ENCODE data around the gene RPUSD1. TPM values are rescaled to one million over a fixed set of nuclear protein-coding genes. Genes with fewer than 3 reads are reported as not detected.
A peak's percentile ranks its signal among the peaks of the same experiment; 100 is the strongest.
"Not testable (repeated sequence)": the region's sequence is repeated elsewhere in the genome, so short reads cannot be mapped to it uniquely, and the experiment has no call there.

RPUSD1 gene
- total RNA-seq, 1 experiment from 2014 or later = 53.3 TPM

GRCh38 chr16:743794-744500, 44.2 kb downstream of the RPUSD1 start:
- Histone ChIP-seq H3K27me3 (ENCODE audit: insufficient read depth, low read depth) (no peaks in the 10 kb centered on the region), H3K79me2 (ENCODE audit: low read depth) (peaks cover 11% of the 10 kb centered on the region; the same call in 1 of the 2 replicates), H3K9me3 (ENCODE audit: insufficient read depth, low read depth) (no peaks in the 10 kb centered on the region), H3K4me2 (no peak overlapping the region), H3K36me3 (ENCODE audit: low read depth) (no peaks in the 10 kb centered on the region), H2AFZ (no peak overlapping the region), H3F3A (ENCODE audit: insufficient read depth, low read depth) (peaks cover 5% of the 10 kb centered on the region; the same call in 1 of the 2 replicates), H3K27ac (no peak overlapping the region), H3K4me1 (replicated peaks; ENCODE audit: insufficient read depth) (no peaks in the 10 kb centered on the region; the same call in 1 of the 2 replicates), H4K20me1 (ENCODE audit: insufficient read depth) (no peaks in the 10 kb centered on the region), H3K9me2 (ENCODE audit: insufficient read depth) (no peaks in the 10 kb centered on the region), H3K4me3 (no peak overlapping the region)
- 0 out of 2 replicates have a peak, but pooled peaks have one; percentile 25 for TF ChIP-seq CTCF (conservative IDR thresholded peaks at IDR 0.05)
- TF ChIP-seq EZH2 (IDR thresholded peaks at IDR 0.05; ENCODE audit: low read depth) = no peak
- ChIA-PET CTCF (no interaction called here), POLR2A (ENCODE audit: unreplicated experiment) (interaction anchor here (0.7 kb wide), 2 partner anchors 39 to 65 kb away, joined by 3 to 4 read pairs; no protein-coding TSS in a partner anchor)
- intact Hi-C loops (cut with micrococcal nuclease; ENCODE audit: unreplicated experiment) = no loop called here
- BruUV-seq (replicated peaks) = no TSS peak
- peak in 1 of 2 experiments; percentile 17 for DNase-seq

GRCh38 chr16:742894-743293, 45.3 kb downstream of the RPUSD1 start:
- peaks cover 11% of the 10 kb centered on the region; the same call in 1 of the 2 replicates for H3K79me2 ChIP-seq (ENCODE audit: low read depth)
- H3K4me1 ChIP-seq (replicated peaks; ENCODE audit: insufficient read depth); H3K27me3 ChIP-seq (ENCODE audit: insufficient read depth, low read depth); H3K4me2 ChIP-seq; BruUV-seq (replicated peaks); intact Hi-C loops (cut with micrococcal nuclease; ENCODE audit: unreplicated experiment); POLR2A ChIA-PET (ENCODE audit: unreplicated experiment); DNase-seq; H3F3A ChIP-seq (ENCODE audit: insufficient read depth, low read depth); H3K4me3 ChIP-seq; H2AFZ ChIP-seq; H3K36me3 ChIP-seq (ENCODE audit: low read depth); H3K9me3 ChIP-seq (ENCODE audit: insufficient read depth, low read depth); H3K27ac ChIP-seq; H4K20me1 ChIP-seq (ENCODE audit: insufficient read depth); H3K9me2 ChIP-seq (ENCODE audit: insufficient read depth): not testable (repeated sequence)
- CTCF ChIA-PET = interaction anchor here (0.6 to 0.7 kb wide), 2 partner anchors 45 to 47 kb away, joined by 3 to 7 read pairs; partner anchors contain the start of genes CHTF18 and RPUSD1

GRCh38 chr16:741986-742629, 46.1 kb downstream of the RPUSD1 start:
- intact Hi-C loops (cut with micrococcal nuclease; ENCODE audit: unreplicated experiment) = loop anchor here (2.0 kb wide), 2 partner anchors 19 to 35 kb away; partner anchors contain the start of gene MSLN
- no TSS peak for BruUV-seq (replicated peaks)

More at GRCh38 chr16:741986-742629, 46.1 kb downstream of the RPUSD1 start:
- Histone ChIP-seq H3K4me1 (replicated peaks; ENCODE audit: insufficient read depth) (no peaks in the 10 kb centered on the region; the same call in 1 of the 2 replicates), H3K9me2 (ENCODE audit: insufficient read depth) (no peaks in the 10 kb centered on the region), H3K27ac (no peak overlapping the region), H3K27me3 (ENCODE audit: insufficient read depth, low read depth) (no peaks in the 10 kb centered on the region), H4K20me1 (ENCODE audit: insufficient read depth) (no peaks in the 10 kb centered on the region), H3K79me2 (ENCODE audit: low read depth) (peaks cover 11% of the 10 kb centered on the region; the same call in 1 of the 2 replicates), H3K9me3 (ENCODE audit: insufficient read depth, low read depth) (no peaks in the 10 kb centered on the region), H3K4me2 (peak overlapping the region; percentile 78; the same call in 1 of the 2 replicates), H3F3A (ENCODE audit: insufficient read depth, low read depth) (peaks cover 5% of the 10 kb centered on the region; the same call in 1 of the 2 replicates), H3K4me3 (no peak overlapping the region), H3K36me3 (ENCODE audit: low read depth) (no peaks in the 10 kb centered on the region), H2AFZ (no peak overlapping the region)
- ChIA-PET CTCF (interaction anchor here (0.6 to 0.7 kb wide), 4 partner anchors 14 to 47 kb away, joined by 3 to 10 read pairs (median 6); no protein-coding TSS in a partner anchor), POLR2A (ENCODE audit: unreplicated experiment) (interaction anchor here (0.5 kb wide), 1 partner anchor 19 kb away, joined by 3 read pairs; the partner anchor contains the start of gene MSLN)
- peak in 1 of 2 experiments; percentile 12 for DNase-seq
- TF ChIP-seq EZH2 (IDR thresholded peaks at IDR 0.05; ENCODE audit: low read depth) (no peak), CTCF (conservative IDR thresholded peaks at IDR 0.05) (no peak)

Measured in PC-9 (cell line).